Peyer's patch (tissue), 4 donors: ENCODE results near the gene MRPS2.

Experiments
- POLR2A ChIP-seq, 2 donors: fragments of 450-650 bp; IDR thresholded peaks; one replicate each; pipeline ENCODE4 v1.5.1; 2017; ENCODE audit warnings: antibody characterized with exemption in 2 of 2, mild to moderate bottlenecking in 2 of 2, moderate library complexity in 2 of 2
- TF ChIP-seq, protein P1 (sequence below), 6 experiments: fragments of 450-650 bp in 4 of 6; fragments of 200-600 bp in 2 of 6; sonication (generic) in 1 of 6; IDR thresholded peaks; one replicate each; pipeline ENCODE4 v1.5.1; 2017 to 2019; ENCODE audit warnings: antibody characterized with exemption in 6 of 6, mild to moderate bottlenecking in 3 of 6, moderate library complexity in 1 of 6

DNA sequence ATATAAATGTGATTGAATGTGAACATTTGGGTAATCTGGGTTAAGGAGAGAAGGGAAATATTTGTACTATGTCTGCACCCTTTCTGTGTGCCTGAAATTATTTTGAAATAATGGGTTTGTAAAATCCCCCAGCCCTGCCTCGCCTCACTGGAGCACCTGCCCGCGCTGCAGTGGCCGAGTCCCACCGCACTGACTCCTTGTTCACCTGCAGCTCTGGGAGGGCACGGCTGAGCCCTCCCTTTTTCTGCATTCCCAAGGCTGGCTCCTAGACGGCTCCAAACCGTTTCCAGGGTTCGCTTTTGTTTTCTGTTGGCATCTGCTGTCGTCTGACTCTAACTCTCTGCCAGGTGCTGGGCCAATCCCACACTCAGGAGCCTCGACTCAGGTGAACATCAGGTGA lies 38.5 kb upstream of the MRPS2 start:
- no peak for TF ChIP-seq POLR2A (IDR thresholded peaks at IDR 0.05)
- TF ChIP-seq, protein P1, sequence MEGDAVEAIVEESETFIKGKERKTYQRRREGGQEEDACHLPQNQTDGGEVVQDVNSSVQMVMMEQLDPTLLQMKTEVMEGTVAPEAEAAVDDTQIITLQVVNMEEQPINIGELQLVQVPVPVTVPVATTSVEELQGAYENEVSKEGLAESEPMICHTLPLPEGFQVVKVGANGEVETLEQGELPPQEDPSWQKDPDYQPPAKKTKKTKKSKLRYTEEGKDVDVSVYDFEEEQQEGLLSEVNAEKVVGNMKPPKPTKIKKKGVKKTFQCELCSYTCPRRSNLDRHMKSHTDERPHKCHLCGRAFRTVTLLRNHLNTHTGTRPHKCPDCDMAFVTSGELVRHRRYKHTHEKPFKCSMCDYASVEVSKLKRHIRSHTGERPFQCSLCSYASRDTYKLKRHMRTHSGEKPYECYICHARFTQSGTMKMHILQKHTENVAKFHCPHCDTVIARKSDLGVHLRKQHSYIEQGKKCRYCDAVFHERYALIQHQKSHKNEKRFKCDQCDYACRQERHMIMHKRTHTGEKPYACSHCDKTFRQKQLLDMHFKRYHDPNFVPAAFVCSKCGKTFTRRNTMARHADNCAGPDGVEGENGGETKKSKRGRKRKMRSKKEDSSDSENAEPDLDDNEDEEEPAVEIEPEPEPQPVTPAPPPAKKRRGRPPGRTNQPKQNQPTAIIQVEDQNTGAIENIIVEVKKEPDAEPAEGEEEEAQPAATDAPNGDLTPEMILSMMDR (IDR thresholded peaks at IDR 0.05), result no peak
